ENCODE data around the gene OGA. TPM values are rescaled to one million over a fixed set of nuclear protein-coding genes. Genes with fewer than 3 reads are reported as not detected.
"Not testable (repeated sequence)": the region's sequence is repeated elsewhere in the genome, so short reads cannot be mapped to it uniquely, and the experiment has no call there.

The OGA gene
- polyA plus RNA-seq, 1 donor, result 269 TPM

DNA sequence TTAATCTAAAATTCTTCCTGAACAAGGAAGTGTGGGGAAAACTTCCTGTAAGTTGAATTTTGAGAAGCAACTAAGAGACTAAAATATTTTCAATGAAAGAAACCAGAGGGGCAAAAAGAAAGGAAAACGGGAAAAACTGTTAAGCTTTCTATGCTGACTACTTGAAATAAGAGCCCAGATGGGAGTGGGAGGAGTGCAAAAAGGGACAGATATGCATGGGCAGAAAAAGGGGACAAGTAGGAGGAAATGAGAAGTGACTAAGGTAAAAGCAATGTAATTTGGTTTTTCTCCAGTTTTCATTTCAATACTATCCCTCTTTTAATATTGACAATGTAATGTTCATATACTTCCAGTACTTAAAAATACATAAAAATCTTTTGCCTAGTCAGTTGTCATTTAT is 11.1 kb downstream of the OGA start:
- DNase-seq, result no peak

- no peak for DNase-seq
These were observed 14.7 kb downstream of the OGA start for GRCh38 chr10:101803511-101803910.

DNA sequence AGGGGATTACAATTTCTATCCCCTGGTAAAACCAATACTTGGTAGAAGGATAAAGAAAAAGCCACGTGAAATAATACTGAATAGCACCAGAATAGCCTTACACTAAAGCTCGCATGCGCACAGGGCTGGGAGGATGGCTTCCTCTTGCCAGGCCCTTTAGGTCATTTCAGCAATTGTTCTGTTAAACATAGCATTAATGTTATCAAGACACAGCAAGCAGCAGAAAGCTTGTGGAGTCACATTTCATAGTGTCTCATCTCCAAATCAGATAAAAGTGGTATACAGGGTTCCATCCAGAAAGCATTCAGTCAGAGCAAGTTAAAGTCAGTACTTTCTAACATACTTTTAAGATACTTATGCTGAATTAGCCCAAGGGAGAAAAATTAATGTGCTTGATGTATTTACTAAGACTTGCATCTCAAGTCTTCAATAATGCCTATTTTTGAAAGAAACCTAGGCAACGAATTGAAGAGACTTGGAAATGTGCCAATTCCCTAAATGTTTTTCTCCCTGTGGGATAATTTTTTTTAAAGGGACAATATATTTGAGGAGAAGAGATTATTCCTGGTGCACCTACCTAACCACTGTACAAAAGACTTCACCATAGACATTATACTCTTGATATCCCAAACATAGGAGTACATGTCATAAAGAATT is 20.7 kb downstream of the OGA start:
- DNase-seq, result no peak

DNA sequence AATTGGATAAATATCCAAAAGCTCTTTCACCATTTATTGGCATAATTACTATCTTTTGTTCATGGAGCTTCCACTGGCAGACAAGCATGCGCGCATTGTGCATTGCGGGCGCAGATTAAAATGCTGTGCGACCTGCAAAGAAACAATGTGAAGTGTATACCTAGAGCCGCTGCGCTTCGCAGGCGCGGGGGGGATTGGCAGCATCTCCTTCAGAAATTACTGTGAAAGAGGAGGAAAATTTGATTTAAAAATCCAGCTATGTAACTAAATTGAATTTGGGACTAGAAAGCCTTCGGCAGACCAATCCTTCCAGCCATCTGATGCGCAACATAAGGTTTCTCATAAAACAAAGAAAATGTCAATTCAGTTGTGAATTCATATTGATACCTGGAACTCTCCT is 24.7 kb downstream of the OGA start:
- DNase-seq, result no peak

GRCh38 chr10:101789686-101790085 is 28.6 kb downstream of the OGA start:
- DNase-seq, result no peak

DNA sequence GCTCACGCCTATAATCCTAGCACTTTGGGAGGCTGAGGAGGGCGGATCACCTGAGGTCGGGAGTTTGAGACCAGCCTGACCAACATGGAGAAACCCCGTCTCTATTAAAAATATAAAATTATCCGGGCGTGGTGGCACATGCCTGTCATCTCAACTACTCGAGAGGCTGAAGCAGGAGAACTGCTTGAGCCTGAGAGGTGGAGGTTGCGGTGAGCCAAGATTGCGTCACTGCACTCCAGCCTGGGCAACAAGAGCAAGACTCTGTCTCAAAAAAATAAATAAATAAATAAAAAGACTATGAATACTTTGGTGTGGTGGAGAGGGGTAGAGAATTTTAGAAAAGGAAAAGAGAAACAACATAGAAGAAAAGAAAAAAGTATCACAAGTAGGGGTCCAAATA is 29.0 kb downstream of the OGA start:
- DNase-seq, result not testable (repeated sequence)

DNA sequence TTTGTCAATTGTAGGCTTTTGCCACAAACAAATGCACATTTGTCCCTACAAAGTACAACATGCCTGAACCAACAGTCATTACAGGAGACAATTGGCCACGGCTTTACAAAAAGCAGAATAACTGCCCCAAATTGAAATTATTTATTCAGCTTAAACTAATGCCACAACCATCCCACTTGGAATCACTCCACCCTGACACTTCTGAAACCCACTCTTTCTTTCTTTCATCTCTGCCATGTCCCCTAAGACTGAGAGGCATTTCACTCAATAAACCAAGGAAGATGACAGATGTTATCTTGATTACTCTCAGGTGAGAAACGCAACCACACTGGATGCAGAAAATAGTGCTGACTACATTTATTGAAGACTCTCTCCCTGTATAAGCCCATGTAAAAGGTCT is 32.4 kb downstream of the OGA start:
- DNase-seq, result no peak

- DNase-seq, result no peak
These were observed 33.7 kb downstream of the OGA start for GRCh38 chr10:101784558-101784957.

DNA sequence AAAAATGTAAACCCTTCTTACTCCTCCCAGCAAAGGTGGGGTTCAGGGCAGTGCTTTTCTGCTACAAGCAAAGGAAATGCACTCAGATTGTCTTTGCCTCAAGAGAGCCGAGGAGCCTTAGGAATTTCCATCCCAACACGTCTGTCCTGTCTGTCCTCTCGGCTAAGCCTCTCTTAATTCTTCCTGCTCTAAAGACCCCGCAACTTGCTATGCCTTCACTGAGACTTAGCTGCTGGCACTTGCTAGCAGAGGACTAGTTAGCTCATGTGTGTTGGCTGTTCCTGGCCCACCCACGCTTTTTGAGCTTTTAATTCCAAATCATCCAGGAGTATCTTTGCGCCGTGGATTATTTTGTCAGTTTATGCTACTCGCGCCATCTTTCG is 34.5 kb downstream of the OGA start:
- no peak for DNase-seq

DNA sequence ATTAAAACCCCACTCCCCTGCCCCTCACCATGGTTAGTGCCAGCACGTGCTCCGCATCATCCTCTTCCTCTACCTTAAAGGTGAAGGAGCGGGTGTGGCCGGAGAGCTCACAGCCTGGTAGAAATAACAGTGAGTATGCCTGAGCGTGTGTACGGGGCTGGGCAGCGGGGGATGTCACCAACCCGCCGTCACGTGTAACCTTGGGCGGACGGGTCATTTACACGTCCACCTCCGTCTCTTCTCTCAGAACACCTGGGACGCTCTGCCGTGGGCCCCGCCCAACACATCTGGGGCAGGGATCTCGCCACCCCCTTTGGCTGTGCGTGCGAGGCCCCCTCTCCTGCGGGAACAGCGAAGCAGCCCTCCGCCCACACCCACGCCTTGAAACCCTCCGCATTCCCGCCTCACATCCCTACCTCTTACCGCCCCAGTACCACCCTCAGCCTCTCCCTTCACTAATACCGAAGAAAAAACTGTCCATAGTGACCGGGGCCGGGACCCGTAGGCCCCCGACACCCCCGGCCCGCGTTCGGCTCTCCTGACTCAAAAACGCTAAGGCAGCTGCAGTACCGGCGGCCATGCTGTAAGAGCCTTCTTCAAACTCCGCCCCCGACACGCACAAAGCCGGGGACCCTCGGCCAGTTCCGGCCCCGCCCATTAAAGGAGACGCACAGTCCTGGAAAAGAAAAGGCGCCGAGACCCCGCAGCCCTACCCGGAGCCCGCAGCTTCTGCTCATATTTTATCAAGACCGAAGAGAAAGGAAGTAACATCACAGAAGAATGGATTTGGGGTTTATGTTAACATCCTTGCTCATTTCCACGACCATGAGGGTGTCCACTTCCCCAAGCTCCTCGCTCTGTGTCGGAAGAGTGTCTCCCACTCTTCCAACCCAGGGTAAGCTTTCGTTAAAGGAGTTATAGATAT is 35.2 kb downstream of the OGA start, which contains the start of gene NPM3:
TSS of gene NPM3 (minus strand) at position 636 of the 925 bp plus-strand sequence. CDS start at position 580, 56 bp downstream.
- DNase-seq, result peak; percentile 88

DNA sequence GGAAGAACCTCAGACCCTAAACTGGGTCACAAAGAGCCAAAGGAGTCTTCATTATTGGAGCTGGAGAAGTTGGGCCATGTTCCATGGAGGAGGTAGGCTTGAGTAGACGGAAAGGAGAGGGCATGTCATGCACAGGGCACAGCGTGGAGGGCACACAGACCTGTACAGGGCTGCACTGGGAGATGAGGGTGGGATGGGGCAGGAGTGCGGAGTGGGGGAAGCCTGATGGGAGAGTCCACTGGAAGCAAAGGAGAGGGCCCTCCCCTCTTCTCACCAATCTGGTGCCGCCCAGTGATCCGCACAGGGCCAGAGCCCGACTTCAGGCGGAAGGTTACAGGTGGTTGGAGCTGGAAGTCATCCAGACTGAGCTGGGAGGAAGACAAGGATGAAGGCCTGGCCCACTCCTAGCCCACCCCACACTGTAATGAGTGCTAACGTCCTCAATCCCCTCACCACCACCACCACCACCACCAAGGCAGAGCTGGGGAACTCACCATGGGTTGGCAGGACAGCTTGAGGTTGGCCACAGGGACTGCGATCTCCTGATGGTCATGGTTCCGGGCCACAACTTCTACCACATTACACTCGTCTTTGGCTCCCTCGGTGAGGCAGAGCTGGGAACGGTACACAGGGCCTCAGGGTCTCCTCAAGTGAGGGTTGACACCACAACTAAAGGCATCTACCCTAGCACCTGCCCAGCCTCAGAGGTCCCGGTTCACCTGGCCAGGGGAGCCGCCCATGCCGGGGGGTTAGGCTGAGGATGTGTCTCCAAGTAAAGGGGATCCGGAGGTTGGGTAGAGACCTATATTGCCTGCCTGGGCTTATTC is 36.0 kb downstream of the OGA start:
- DNase-seq, result no peak

DNA sequence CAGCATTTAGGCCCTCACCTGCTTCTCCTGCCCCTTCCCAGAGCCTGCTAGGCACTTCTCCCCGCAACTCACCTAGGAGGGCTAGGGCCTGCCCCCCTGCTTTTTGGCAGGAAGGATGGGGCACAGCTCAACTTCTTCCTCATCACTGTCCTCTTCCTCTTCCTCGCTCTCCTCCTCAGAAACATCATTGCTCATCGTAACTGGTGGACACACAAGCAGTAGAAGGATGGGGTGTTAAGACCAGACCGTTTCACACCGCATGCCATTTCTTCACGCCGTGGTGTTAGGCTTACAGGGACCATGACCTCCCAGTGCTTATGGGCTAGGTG is 36.6 kb downstream of the OGA start:
- no peak for DNase-seq

DNA sequence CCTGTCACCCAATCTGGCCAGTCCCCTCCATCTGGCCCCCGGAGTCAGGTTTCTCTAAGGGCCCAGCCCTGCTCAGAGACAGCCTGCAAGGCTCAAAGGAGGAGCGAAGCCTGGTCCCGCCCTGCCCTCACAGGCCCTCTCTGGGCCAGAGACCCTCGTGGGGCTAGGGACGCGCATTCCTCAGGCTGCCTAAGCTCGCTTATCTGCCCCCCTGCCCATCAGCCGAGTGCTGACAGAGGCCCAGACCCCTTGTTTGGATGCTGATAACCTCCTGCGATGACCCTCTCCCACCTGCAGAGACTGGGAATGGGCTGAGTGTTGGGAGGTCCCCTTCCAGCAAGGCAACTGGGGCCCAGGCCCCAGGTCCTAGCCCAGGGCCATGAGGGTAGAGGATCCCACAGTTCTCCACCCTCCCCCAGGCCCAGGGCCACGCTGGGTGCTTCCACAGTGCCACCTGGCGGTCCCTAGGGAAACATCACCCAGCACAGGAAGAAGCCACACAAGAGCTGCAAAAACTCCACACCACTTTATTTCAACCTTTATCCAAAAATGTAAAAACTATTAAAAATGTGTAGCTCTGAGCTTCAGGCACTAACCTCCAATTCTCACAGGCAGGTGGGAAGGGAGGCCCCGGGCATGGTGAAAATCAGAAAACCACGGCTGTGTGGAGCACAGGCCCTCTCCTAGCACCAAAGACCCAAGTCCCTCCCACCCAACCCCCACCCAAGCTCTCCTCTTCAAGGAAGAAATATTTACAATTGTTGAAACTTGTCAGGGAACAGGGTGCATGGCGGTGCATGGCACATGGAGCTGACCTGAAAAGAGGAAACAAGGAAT is 37.2 kb downstream of the OGA start:
- no peak for DNase-seq

DNA sequence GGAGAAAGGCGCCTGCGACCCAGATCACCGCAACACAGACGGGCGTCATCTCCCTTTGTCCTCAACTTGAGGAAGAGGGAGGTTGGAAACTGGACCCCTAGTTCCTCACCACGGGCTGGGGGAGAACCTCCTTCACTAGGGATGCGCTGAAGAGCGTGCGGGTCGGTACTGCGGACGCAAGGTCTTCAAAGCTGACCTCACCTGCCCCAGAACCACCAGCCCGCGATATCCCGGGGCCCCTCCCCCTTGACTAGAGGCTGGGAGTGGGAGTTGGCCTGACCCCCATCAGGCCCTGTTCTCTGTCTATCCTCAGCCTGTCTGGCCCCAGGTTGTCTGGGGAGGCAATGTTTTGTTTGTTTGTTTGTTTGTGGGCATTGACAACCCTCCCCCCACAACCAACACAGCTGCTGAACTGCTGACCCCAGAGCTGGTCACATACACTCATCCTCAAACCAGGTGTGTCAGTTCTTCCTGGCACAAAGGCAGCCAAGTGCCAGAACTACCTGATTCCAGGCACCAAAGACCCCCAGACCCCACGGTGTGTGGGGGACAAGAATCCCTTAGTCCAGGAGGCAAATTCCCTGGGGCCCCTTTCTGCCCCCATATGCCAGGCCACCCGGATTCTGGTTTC is 37.9 kb downstream of the OGA start:
- DNase-seq, result no peak

DNA sequence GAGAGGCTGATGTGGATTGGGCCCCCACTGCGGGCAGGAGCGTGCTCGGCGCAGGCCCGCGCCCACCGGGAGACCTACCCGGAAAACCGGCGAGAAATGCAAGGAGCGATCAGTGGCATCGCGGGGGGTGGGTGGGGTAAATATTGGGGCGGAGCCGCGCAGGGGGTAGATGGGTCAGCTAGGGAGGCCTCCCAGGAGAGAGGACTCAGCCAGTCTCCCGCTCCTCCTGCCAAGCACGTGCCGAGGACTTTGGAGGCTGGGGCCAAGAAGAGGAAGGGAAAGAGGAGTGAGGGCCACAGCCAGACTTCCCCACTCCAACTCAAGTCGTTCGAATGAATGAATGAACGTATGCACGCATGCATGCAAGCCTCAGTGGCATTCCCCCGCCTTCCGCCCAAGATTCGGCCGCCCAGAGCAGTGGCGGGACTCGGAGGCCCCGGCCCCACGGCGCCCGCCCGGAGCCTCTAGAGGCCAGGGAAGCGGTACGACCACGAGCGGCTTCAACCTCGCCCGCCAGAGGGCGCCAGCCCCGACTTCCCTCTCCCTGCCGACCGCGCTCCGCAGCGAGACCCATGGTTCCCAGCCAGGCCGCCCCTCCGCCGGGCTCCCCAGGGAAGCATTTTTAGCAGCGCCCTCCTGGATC is 38.6 kb downstream of the OGA start:
- peak; percentile 72 for DNase-seq

- no peak for DNase-seq
These were observed 39.3 kb downstream of the OGA start for GRCh38 chr10:101778781-101779543.

- DNase-seq, result no peak
These were observed 40.0 kb downstream of the OGA start for GRCh38 chr10:101778151-101778780.

- DNase-seq, result no peak
These were observed 40.6 kb downstream of the OGA start for GRCh38 chr10:101777619-101778145.

DNA sequence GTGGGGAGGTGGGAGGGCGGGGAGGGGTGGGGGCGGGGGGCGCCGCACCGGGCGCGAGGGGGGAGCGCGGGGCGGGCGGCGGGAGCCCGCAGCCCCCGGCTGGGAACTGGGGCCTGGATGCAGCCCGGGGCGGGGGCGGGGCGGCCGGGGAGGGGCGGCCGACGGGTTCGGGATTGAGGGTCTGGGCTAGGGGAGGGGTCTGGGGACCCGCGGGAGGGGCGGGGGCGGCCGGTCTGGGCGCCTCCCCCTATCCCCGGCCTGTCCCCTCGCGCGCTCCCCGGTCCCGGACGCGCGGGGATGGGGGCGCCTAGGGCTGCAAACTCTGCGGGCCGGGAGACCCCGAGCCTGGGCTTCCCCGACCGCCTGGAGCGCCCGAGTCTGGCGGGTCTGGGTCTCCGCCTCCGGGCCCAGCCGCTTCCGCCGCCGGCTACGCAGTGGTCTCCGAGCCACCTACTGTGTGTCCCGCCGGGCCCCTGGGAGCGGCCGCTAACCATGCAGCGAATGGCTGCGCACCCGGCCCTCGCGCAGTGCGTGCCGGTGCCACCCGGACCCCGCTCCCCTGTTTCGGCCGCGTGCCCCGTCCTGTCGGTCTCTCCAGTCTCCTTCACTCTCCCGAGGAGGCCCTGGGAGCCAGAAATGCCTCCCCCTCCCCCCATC is 42.0 kb downstream of the OGA start:
- DNase-seq, result no peak
